Body of pancreas (tissue), 4 donors: ENCODE measurements around the gene SUDS3.

ENCODE experiments used
- CTCF ChIP-seq, 7 experiments: fragments of 450-650 bp in 4 of 7; fragments of 200-600 bp in 3 of 7; sonication (generic) in 3 of 7; IDR thresholded peaks; one replicate each; pipeline ENCODE4 v1.5.1; 2016 to 2019; ENCODE audit warnings: antibody characterized with exemption in 7 of 7
- POLR2A ChIP-seq, 3 donors: fragments of 450-650 bp; IDR thresholded peaks; one replicate each; pipeline ENCODE4 v1.6.1; 2016; ENCODE audit warnings: antibody characterized with exemption in 3 of 3, mild to moderate bottlenecking in 2 of 3

GRCh38 chr12:118334241-118334640 lies 42.1 kb upstream of the SUDS3 start:
- TF ChIP-seq POLR2A (IDR thresholded peaks at IDR 0.05) (no peak), CTCF (IDR thresholded peaks at IDR 0.05) (no peak)
